Stromal cell of bone marrow (primary cell): ENCODE data around the gene DPPA2.
"Not testable (repeated sequence)": the region's sequence is repeated elsewhere in the genome, so short reads cannot be mapped to it uniquely, and the experiment has no call there.

Source experiments
- DNase-seq: peaks from one replicate; pipeline ENCODE4 v3.0.0-alpha.2; 2012; ENCODE audit warnings: low read depth

DPPA2 gene

GRCh38 chr3:109316162-109316730 lies at the start of gene DPPA2:
Gene DPPA2 (minus strand): TSS chr3:109316517. CDS start chr3:109314542, 1,975 bp downstream.
- no peak for DNase-seq

GRCh38 chr3:109364088-109364487 lies 47.8 kb upstream of the DPPA2 start:
- DNase-seq, result no peak

GRCh38 chr3:109363634-109364033 lies 47.3 kb upstream of the DPPA2 start:
- no peak for DNase-seq

GRCh38 chr3:109362823-109363222 lies 46.5 kb upstream of the DPPA2 start:
- DNase-seq, result no peak

- DNase-seq, result not testable (repeated sequence)
These were observed 42.5 kb upstream of the DPPA2 start for GRCh38 chr3:109358809-109359208.

GRCh38 chr3:109356442-109357155 lies 40.3 kb upstream of the DPPA2 start:
- no peak for DNase-seq

- DNase-seq, result no peak
These were observed 39.5 kb upstream of the DPPA2 start for GRCh38 chr3:109355625-109356441.

- DNase-seq, result no peak
These were observed 36.7 kb upstream of the DPPA2 start for GRCh38 chr3:109353057-109353456.

GRCh38 chr3:109351231-109351630 lies 34.9 kb upstream of the DPPA2 start:
- no peak for DNase-seq

- DNase-seq, result no peak
These were observed 30.5 kb upstream of the DPPA2 start for GRCh38 chr3:109346770-109347295.

- DNase-seq, result no peak
These were observed 29.8 kb upstream of the DPPA2 start for GRCh38 chr3:109346099-109346498.

- DNase-seq, result no peak
These were observed 23.7 kb upstream of the DPPA2 start for GRCh38 chr3:109339714-109340648.

GRCh38 chr3:109339197-109339596 lies 22.9 kb upstream of the DPPA2 start:
- DNase-seq, result no peak

GRCh38 chr3:109338322-109338721 lies 22.0 kb upstream of the DPPA2 start:
- no peak for DNase-seq

GRCh38 chr3:109337393-109337792 lies 21.1 kb upstream of the DPPA2 start, which contains the start of gene DPPA4:
Gene DPPA4 (minus strand): TSS chr3:109337546. CDS start chr3:109337517, 29 bp downstream.
- no peak for DNase-seq

- peak; percentile 3 for DNase-seq
These were observed 20.1 kb upstream of the DPPA2 start for GRCh38 chr3:109336291-109336861.

- no peak for DNase-seq
These were observed 18.3 kb upstream of the DPPA2 start for GRCh38 chr3:109334572-109334971.

- DNase-seq, result no peak
These were observed 15.4 kb upstream of the DPPA2 start for GRCh38 chr3:109331692-109332091.

GRCh38 chr3:109330405-109330804 lies 14.1 kb upstream of the DPPA2 start:
- no peak for DNase-seq

GRCh38 chr3:109328202-109328601 lies 11.9 kb upstream of the DPPA2 start:
- no peak for DNase-seq

- no peak for DNase-seq
These were observed 9.3 kb upstream of the DPPA2 start for GRCh38 chr3:109325657-109326056.
